HG03064 (cell line): Measurements from ENCODE around the gene MMD2.
"Not testable (repeated sequence)": the region's sequence is repeated elsewhere in the genome, so short reads cannot be mapped to it uniquely, and the experiment has no call there.

Source experiments
- ATAC-seq: cut with Tn5 transposase; IDR thresholded peaks from one replicate; pipeline ENCODE4 v1.9.1; 2021; ENCODE audit warnings: low read depth; ENCODE audit not compliant: unreplicated experiment

MMD2 gene

DNA sequence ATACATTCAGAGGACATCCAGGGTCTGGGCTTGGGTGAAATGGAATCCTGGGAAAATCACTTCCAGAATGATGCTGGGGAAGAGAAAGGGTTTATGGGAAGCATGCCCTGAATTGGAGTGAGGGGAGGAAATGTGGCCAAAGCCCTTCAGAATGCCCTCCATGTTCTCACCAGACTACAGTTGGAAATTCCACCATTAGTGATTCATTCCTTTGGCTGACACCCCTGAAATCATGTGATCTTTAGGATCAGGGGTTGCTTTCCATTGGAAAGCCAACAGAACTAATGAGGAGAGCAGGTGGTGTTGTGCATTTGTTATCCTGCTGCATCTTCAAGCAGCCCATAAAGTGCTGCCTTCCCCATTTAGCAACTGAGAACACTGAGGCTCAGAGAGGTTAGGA lies 54.6 kb downstream of the MMD2 start:
- no peak for ATAC-seq

DNA sequence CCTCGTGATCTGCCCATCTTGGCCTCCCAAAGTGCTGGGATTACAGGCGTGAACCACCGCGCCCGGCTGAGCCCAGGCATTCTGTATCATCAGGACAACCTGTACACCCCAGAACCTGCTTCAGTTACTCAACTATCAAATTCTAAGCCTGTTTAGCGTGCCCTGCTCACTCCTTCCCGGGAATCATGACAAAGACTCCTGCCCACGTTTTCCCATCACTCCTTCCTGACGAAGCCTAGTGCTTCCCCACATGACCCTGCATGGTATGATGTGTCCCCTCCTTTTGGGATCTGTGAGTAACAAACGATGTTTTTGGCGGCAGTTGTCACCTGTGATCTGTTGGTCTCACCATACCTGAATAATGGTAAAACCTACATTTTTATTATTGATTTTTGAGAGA lies 63.2 kb downstream of the MMD2 start:
- ATAC-seq = no peak

DNA sequence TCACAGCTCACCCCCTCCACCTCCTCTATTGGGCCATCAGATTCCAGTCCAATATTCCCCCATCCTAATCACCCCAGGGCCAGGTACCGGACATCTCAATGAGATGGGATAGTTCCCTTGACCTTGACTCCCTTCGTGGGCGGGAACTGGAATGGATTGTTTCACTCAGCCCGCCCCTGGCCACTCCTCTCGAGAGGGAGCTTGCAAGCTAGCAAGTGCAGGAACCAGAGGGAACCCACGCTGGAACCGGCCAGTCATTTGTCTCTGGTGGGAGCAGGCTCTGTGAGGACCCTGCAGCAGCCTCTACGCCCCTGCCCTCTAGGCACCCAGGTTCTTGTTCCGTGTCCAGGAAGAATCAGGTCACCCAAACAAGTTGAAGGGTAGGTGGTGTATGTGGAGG lies 64.5 kb downstream of the MMD2 start:
- ATAC-seq = no peak

DNA sequence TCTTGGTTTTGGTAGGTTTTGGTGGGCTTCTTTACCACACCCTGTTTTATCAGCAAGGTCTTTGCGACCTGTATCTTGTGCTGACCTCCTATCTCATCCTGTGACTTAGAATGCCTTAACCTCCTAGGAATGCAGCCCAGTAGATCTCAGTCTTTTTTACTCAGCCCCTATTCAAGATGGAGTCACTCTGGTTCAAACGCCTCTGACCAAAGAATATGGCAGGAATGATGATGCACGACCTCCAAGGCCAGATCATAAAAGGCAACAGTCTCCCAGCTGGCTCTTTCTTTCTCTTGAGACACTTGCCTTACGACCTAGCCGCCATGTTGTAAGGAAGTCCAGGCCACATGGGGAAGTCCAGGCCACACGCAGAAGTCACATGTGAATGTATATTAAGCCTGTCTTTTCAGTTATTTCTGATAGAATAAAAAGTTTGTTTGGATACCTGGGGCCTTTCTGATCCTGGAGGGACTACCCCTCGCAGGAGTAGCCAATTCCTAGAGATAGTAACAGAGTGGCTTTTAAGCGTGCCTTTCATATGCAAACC lies 65.0 kb downstream of the MMD2 start:
- no peak for ATAC-seq

GRCh38 chr7:4893188-4893587 lies 65.8 kb downstream of the MMD2 start:
- ATAC-seq = not testable (repeated sequence)

GRCh38 chr7:4891522-4891921 lies 67.5 kb downstream of the MMD2 start:
- ATAC-seq = not testable (repeated sequence)

- ATAC-seq = no peak
These were observed 69.3 kb downstream of the MMD2 start for GRCh38 chr7:4889682-4890081.

DNA sequence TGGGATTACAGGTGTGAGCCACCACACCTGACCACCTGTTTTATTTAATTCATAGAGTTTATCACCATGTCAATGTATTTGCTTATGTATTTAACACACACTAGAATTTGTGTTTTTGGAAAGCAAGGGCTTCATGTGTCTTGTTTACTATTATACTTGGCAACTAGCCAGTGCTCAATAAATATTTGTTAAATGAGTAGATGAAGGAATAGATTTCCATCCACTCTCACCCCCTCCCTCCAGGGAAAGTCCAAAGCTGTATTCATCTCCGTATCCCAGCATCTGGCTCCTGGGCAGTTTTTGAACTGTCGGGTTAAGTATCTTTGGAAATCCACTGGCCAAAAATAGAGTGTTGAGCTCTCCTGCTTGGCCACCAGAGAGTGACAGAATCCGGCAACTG lies 70.8 kb downstream of the MMD2 start:
- no peak for ATAC-seq

DNA sequence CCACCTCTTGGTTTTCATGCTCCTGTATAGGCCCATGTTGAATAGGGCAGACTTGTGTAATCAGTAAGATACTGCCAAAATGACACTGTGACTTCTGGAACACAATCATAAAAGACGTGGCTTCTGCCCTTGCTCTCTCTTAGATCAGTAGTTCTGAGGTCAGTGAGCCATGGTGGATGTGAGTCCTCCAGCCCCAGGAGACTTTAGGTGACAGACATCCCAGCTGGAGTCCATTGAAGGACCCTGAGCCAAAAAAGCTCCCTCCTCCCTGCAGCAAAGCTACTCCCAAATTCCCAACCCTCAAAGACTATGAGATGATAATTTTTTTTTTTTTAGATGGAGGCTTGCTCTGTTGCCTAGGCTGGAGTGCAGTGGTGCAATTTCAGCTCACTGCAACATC lies 72.3 kb downstream of the MMD2 start:
- ATAC-seq = no peak

GRCh38 chr7:4885317-4885807 lies 73.6 kb downstream of the MMD2 start:
- no peak for ATAC-seq

DNA sequence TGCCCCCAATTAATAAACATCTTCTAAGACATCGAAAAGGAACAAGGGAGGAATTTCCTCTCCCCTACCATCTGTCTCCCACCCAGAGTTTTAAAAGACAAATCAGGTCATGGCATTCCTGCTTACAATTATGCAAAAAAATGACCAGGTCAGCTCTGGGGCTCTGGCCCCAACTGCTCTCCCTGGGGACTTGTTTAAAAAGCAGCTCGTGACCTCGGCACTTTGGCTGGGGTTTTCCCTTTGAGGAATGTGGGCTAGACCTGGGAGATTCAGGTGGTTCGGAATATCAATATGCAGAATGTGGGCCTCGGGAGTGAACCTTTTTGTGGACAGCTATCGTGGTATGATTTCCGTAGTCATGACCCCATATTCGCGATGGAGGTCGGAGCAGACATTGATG lies 74.8 kb downstream of the MMD2 start:
- no peak for ATAC-seq

- ATAC-seq = peak; percentile 78
These were observed 75.4 kb downstream of the MMD2 start, which contains the start of gene RADIL for GRCh38 chr7:4883372-4884144. Gene RADIL, minus strand, starts transcription at chr7:4883716. Its CDS starts 5,577 bp downstream, at chr7:4878139.

DNA sequence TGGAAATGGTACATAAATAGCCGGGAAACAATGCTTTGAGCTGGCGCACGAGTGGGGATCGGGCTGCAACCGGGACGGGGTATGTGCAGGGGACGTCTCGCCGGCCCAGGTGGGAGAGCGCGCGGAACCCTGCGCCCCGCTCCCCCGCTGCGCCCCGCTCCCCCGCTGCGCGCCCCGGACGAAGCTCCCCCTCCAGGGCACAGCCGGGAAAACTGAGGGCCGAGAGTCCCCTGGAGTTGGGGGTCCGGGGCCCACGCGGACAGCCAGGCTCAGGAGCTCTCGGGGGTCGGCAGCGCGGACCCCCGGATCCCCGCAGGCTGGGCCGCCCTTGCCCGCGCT lies 76.0 kb downstream of the MMD2 start:
- ATAC-seq = no peak

GRCh38 chr7:4882169-4883032 lies 76.6 kb downstream of the MMD2 start:
- no peak for ATAC-seq

DNA sequence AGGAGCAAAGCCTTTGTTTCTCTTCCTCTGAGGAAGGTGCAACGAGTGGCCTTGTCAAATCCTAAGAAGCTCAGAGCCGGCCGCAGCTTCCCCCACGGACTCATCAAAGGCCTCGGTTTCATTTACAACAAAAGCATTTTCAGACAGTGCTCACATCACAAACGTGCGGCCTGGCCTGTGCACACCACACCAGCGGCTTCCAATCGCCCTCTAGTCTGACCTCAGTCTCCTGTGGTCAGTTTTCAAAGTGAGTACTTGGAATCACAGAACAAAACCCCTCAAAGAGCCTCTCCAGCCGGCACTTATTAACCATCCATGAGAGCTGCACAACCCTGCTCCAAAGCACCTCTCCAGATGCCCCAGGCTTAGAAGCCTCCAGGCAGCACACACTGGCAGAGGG lies 78.8 kb downstream of the MMD2 start:
- ATAC-seq = no peak

- ATAC-seq = no peak
These were observed 79.4 kb downstream of the MMD2 start for GRCh38 chr7:4879396-4880081.

GRCh38 chr7:4878336-4879335 lies 80.4 kb downstream of the MMD2 start:
- no peak for ATAC-seq

DNA sequence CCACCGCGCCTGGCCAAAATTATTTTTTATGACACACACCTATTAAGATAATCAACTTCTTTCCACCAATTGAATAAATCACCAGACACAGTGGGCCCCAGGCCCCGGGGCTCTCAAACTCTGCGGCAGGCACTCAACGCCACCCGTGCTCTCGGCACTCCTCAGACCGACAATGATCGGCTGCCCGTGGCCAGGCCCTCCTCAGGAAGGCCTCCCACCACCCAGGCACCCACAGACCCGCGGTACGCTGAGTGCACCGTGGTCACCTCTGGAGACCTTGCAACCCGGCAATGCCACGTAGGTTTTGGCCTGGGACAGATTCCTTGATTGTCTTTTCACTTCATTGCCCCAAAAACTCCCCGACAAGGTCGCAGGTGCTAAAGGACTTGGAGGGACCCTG lies 82.4 kb downstream of the MMD2 start:
- no peak for ATAC-seq

DNA sequence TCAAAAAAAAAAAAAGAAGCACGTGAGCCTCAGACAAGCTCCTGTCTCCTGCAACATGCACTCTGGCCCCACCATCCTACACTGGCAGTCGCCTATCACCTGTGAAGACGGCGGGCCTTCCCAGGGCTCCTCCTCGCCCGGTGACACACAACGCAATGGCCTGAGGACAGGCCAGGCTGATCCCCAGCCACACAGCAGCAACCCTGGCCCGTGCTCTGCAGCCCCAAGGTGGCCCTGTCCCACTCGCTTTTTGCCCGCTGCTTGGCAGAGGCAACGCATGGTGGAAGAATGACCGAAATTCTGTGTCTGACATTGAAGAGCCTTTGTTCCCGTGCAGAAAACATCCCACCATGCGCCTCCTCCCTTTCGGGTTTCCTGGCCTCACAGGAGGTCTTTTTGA lies 83.6 kb downstream of the MMD2 start:
- ATAC-seq = no peak
